Esophagus muscularis mucosa (tissue), 4 donors: Measurements from ENCODE around the gene CCNQ. TPM values are rescaled to one million over a fixed set of nuclear protein-coding genes. Genes with fewer than 3 reads are reported as not detected.
"Not testable (repeated sequence)": the region's sequence is repeated elsewhere in the genome, so short reads cannot be mapped to it uniquely, and the experiment has no call there.

Experiments used
- DNase-seq: peaks from one replicate; pipeline ENCODE4 v3.0.0-alpha.2; 2017; ENCODE audit errors: extremely low spot score
- H3K27ac ChIP-seq, 4 donors: fragments of 200-600 bp; sonication (generic); replicated peaks in 1 of 4; 1 replicate in 3 of 4; 2 replicates in 1 of 4; pipeline ENCODE4 v1.5.1; 2016 to 2019; ENCODE audit warnings: mild to moderate bottlenecking in 1 of 4
- H3K27me3 ChIP-seq, 4 donors: fragments of 200-600 bp; sonication (generic); one replicate each; pipeline versions ENCODE4 v1.5.1 to v1.6.0; 2016 to 2019
- H3K36me3 ChIP-seq, 4 donors: fragments of 200-600 bp; sonication (generic); one replicate each; pipeline ENCODE4 v1.5.1; 2016 to 2019
- H3K4me1 ChIP-seq, 4 donors: fragments of 200-600 bp; sonication (generic); one replicate each; pipeline ENCODE4 v1.5.1; 2016 to 2019
- H3K4me3 ChIP-seq, 4 donors: fragments of 200-600 bp; sonication (generic); 1 replicate in 2 of 4; 2 replicates in 2 of 4; pipeline ENCODE4 v1.5.1; 2016 to 2019; ENCODE audit warnings: mild to moderate bottlenecking in 4 of 4, moderate library complexity in 1 of 4
- H3K9me3 ChIP-seq, 4 donors: fragments of 200-600 bp; sonication (generic); 1 replicate in 3 of 4; 2 replicates in 1 of 4; pipeline ENCODE4 v1.5.1; 2016 to 2019
- EP300 ChIP-seq: sonication (generic); formaldehyde crosslinking; IDR thresholded peaks from one replicate; pipeline ENCODE4 v1.6.1; 2017; ENCODE audit warnings: antibody characterized with exemption
- POLR2A ChIP-seq: fragments of 450-650 bp; IDR thresholded peaks from one replicate; pipeline ENCODE4 v1.6.1; 2017; ENCODE audit warnings: antibody characterized with exemption, moderate library complexity, mild to moderate bottlenecking, low read depth
- POLR2AphosphoS5 ChIP-seq, 2 donors: sonication (generic); formaldehyde crosslinking; IDR thresholded peaks; one replicate each; pipeline ENCODE4 v1.6.1; 2017; ENCODE audit warnings: antibody characterized with exemption in 2 of 2
- WGBS: methylation state at CpG from one replicate; pipeline ENCODE4 v1.1.5; 2018; 5-methylcytosine and 5-hydroxymethylcytosine counted together
- intact Hi-C: fragments of 100-400 bp; cut with DNase I; formaldehyde crosslinking; loops from one replicate; pipeline ENCODE4 v1.15.1; 2023
- total RNA-seq, 4 donors: library from RNA; depleted of rRNA; stranded (reverse); fragments of >200 nt; gene quantifications; one replicate each; pipeline versions ENCODE4 v1.1.0 to v1.2.1, GENCODE V29; 2016
- TF ChIP-seq, protein P1 (sequence below), 3 experiments: fragments of 200-600 bp in 2 of 3; fragments of 450-650 bp in 1 of 3; sonication (generic) in 2 of 3; IDR thresholded peaks; one replicate each; pipeline ENCODE4 v1.5.1; 2017 to 2019; ENCODE audit warnings: antibody characterized with exemption in 3 of 3, mild to moderate bottlenecking in 2 of 3, moderate library complexity in 1 of 3

CCNQ gene
- total RNA-seq, 4 donors from 2014 or later: 38.6 to 58.3 (median 49.8) TPM

- Histone ChIP-seq H3K9me3 (no peaks in the 10 kb centered on the region), H3K36me3 (no peaks in the 10 kb centered on the region), H3K4me3 (no peak overlapping the region), H3K4me1 (peaks cover 7 to 15% (median 12%) of the 10 kb centered on the region in 4 donors), H3K27ac (no peak overlapping the region), H3K27me3 (no peaks in the 10 kb centered on the region)
- DNase-seq: no peak
- 91% methylated on average over 2 of the region's 2 CpGs for WGBS
- no peak for TF ChIP-seq POLR2AphosphoS5 (IDR thresholded peaks at IDR 0.05)
- no peak for TF ChIP-seq POLR2A
- TF ChIP-seq, protein P1, sequence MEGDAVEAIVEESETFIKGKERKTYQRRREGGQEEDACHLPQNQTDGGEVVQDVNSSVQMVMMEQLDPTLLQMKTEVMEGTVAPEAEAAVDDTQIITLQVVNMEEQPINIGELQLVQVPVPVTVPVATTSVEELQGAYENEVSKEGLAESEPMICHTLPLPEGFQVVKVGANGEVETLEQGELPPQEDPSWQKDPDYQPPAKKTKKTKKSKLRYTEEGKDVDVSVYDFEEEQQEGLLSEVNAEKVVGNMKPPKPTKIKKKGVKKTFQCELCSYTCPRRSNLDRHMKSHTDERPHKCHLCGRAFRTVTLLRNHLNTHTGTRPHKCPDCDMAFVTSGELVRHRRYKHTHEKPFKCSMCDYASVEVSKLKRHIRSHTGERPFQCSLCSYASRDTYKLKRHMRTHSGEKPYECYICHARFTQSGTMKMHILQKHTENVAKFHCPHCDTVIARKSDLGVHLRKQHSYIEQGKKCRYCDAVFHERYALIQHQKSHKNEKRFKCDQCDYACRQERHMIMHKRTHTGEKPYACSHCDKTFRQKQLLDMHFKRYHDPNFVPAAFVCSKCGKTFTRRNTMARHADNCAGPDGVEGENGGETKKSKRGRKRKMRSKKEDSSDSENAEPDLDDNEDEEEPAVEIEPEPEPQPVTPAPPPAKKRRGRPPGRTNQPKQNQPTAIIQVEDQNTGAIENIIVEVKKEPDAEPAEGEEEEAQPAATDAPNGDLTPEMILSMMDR (IDR thresholded peaks at IDR 0.05): no peak
- intact Hi-C loops: no loop called here
These were observed 9.4 kb upstream of the CCNQ start for GRCh38 chrX:153608376-153608775.

- Histone ChIP-seq H3K9me3 (no peaks in the 10 kb centered on the region), H3K27me3 (no peaks in the 10 kb centered on the region), H3K27ac (no peak overlapping the region), H3K4me1 (peaks cover 7 to 15% (median 12%) of the 10 kb centered on the region in 4 donors), H3K4me3 (no peak overlapping the region), H3K36me3 (no peaks in the 10 kb centered on the region)
- DNase-seq: no peak
- TF ChIP-seq, protein P1 (IDR thresholded peaks at IDR 0.05): no peak
- TF ChIP-seq POLR2A (no peak), POLR2AphosphoS5 (IDR thresholded peaks at IDR 0.05) (no peak), EP300 (no peak)
- WGBS: 86% methylated on average over 23 of the region's 23 CpGs
- intact Hi-C loops: no loop called here
These were observed 7.6 kb upstream of the CCNQ start for GRCh38 chrX:153606503-153606902.

GRCh38 chrX:153604666-153605380, 5.9 kb upstream of the CCNQ start:
- H3K9me3 ChIP-seq, H3K27ac ChIP-seq, H3K4me3 ChIP-seq, H3K27me3 ChIP-seq, intact Hi-C loops, H3K36me3 ChIP-seq, DNase-seq: not testable (repeated sequence)
- peaks cover 7 to 19% (median 14%) of the 10 kb centered on the region in 4 donors for H3K4me1 ChIP-seq
- WGBS: 81% methylated on average over 17 of the region's 18 CpGs

GRCh38 chrX:153603131-153603656, 4.3 kb upstream of the CCNQ start:
- Histone ChIP-seq H3K27ac (no peak overlapping the region), H3K4me3 (no peak overlapping the region), H3K4me1 (peaks cover 4 to 19% (median 12%) of the 10 kb centered on the region in 4 donors), H3K27me3 (no peaks in the 10 kb centered on the region), H3K9me3 (no peaks in the 10 kb centered on the region), H3K36me3 (no peaks in the 10 kb centered on the region)
- DNase-seq: no peak
- no peak for TF ChIP-seq EP300
- TF ChIP-seq POLR2A: no peak
- no peak for TF ChIP-seq POLR2AphosphoS5 (IDR thresholded peaks at IDR 0.05)
- TF ChIP-seq, protein P1 (IDR thresholded peaks at IDR 0.05): no peak
- WGBS: 88% methylated on average over 15 of the region's 17 CpGs
- intact Hi-C loops: no loop called here

GRCh38 chrX:153602601-153603000, 3.7 kb upstream of the CCNQ start:
- no peak overlapping the region for H3K27ac ChIP-seq
- no peaks in the 10 kb centered on the region for H3K9me3 ChIP-seq
- no peaks in the 10 kb centered on the region for H3K36me3 ChIP-seq
- no peak overlapping the region for H3K4me3 ChIP-seq
- no peak for DNase-seq
- 85% methylated on average over 3 of the region's 3 CpGs for WGBS
- H3K27me3 ChIP-seq: no peaks in the 10 kb centered on the region
- intact Hi-C loops: no loop called here
- H3K4me1 ChIP-seq: peaks cover 9 to 25% (median 18%) of the 10 kb centered on the region in 4 donors
- TF ChIP-seq EP300 (no peak), POLR2A (no peak), POLR2AphosphoS5 (IDR thresholded peaks at IDR 0.05) (no peak)
- TF ChIP-seq, protein P1 (IDR thresholded peaks at IDR 0.05): no peak
